ENCODE results near the gene RYR1. TPM values are rescaled to one million over a fixed set of nuclear protein-coding genes. Genes with fewer than 3 reads are reported as not detected.
"Not testable (repeated sequence)": the region's sequence is repeated elsewhere in the genome, so short reads cannot be mapped to it uniquely, and the experiment has no call there.

The RYR1 gene
- total RNA-seq, 1 donor from 2014 or later = 4.8 TPM

GRCh38 chr19:38559428-38560401 lies 126.2 kb downstream of the RYR1 start:
- DNase-seq (ENCODE audit: low spot score) = no peak

GRCh38 chr19:38561053-38561606 lies 127.6 kb downstream of the RYR1 start:
- DNase-seq (ENCODE audit: low spot score) = no peak

GRCh38 chr19:38561658-38562057 lies 128.2 kb downstream of the RYR1 start:
- DNase-seq (ENCODE audit: low spot score) = no peak

GRCh38 chr19:38562096-38562495 lies 128.6 kb downstream of the RYR1 start:
- no peak for DNase-seq (ENCODE audit: low spot score)

- DNase-seq (ENCODE audit: low spot score) = no peak
Observed at GRCh38 chr19:38563475-38563874, 130.0 kb downstream of the RYR1 start.

- no peak for DNase-seq (ENCODE audit: low spot score)
Observed at GRCh38 chr19:38564981-38565690, 131.6 kb downstream of the RYR1 start.

GRCh38 chr19:38565691-38566105 lies 132.2 kb downstream of the RYR1 start:
- DNase-seq (ENCODE audit: low spot score) = no peak

- no peak for DNase-seq (ENCODE audit: low spot score)
Observed at GRCh38 chr19:38569368-38569983, 136.0 kb downstream of the RYR1 start.

- DNase-seq (ENCODE audit: low spot score) = no peak
Observed at GRCh38 chr19:38571682-38572081, 138.2 kb downstream of the RYR1 start.

GRCh38 chr19:38577826-38578225 lies 144.3 kb downstream of the RYR1 start:
- DNase-seq (ENCODE audit: low spot score) = no peak

- not testable (repeated sequence) for DNase-seq (ENCODE audit: low spot score)
Observed at GRCh38 chr19:38579304-38579703, 145.8 kb downstream of the RYR1 start.

- DNase-seq (ENCODE audit: low spot score) = no peak
Observed at GRCh38 chr19:38580080-38580479, 146.6 kb downstream of the RYR1 start.

GRCh38 chr19:38583219-38583984 lies 149.9 kb downstream of the RYR1 start:
- DNase-seq (ENCODE audit: low spot score) = no peak

- no peak for DNase-seq (ENCODE audit: low spot score)
Observed at GRCh38 chr19:38583985-38584305, 150.5 kb downstream of the RYR1 start.

GRCh38 chr19:38587562-38587961 lies 154.1 kb downstream of the RYR1 start:
- DNase-seq (ENCODE audit: low spot score) = no peak

- no peak for DNase-seq (ENCODE audit: low spot score)
Observed at GRCh38 chr19:38588041-38588440, 154.6 kb downstream of the RYR1 start.

GRCh38 chr19:38592940-38593339 lies 159.4 kb downstream of the RYR1 start:
- no peak for DNase-seq (ENCODE audit: low spot score)

- DNase-seq (ENCODE audit: low spot score) = no peak
Observed at GRCh38 chr19:38596057-38596981, 162.8 kb downstream of the RYR1 start.

- DNase-seq (ENCODE audit: low spot score) = no peak
Observed at GRCh38 chr19:38597075-38597474, 163.6 kb downstream of the RYR1 start.

GRCh38 chr19:38599722-38600121 lies 166.2 kb downstream of the RYR1 start:
- DNase-seq (ENCODE audit: low spot score) = no peak

Data from mesenteric fat pad (tissue), 1 donor.